NCI-H510A (cell line): ENCODE measurements around the gene PHLDA1.

Experiments used
- DNase-seq: peaks from one replicate; lab custom pipeline; 2025; lab: John Stamatoyannopoulos, UW

PHLDA1 gene

GRCh38 chr12:76031414-76032042 is at the start of gene PHLDA1:
PHLDA1 (minus strand) TSS chr12:76031776.
- peak; percentile 94 for DNase-seq

GRCh38 chr12:76080729-76081415 is 49.3 kb upstream of the PHLDA1 start:
- peak; percentile 14 for DNase-seq

- peak; percentile 14 for DNase-seq
Measured at GRCh38 chr12:76080017-76080728, 48.6 kb upstream of the PHLDA1 start.

GRCh38 chr12:76078748-76079147 is 47.2 kb upstream of the PHLDA1 start:
- DNase-seq = no peak

GRCh38 chr12:76075448-76075847 is 43.9 kb upstream of the PHLDA1 start:
- no peak for DNase-seq

GRCh38 chr12:76074701-76075336 is 43.2 kb upstream of the PHLDA1 start:
- no peak for DNase-seq

- no peak for DNase-seq
Measured at GRCh38 chr12:76073561-76073960, 42.0 kb upstream of the PHLDA1 start.

GRCh38 chr12:76072568-76072967 is 41.0 kb upstream of the PHLDA1 start:
- no peak for DNase-seq

GRCh38 chr12:76069339-76069738 is 37.8 kb upstream of the PHLDA1 start:
- DNase-seq = no peak

- no peak for DNase-seq
Measured at GRCh38 chr12:76065917-76066316, 34.3 kb upstream of the PHLDA1 start.

- no peak for DNase-seq
Measured at GRCh38 chr12:76064904-76065303, 33.3 kb upstream of the PHLDA1 start.

- no peak for DNase-seq
Measured at GRCh38 chr12:76060111-76060510, 28.5 kb upstream of the PHLDA1 start.

GRCh38 chr12:76057326-76057725 is 25.8 kb upstream of the PHLDA1 start:
- no peak for DNase-seq

GRCh38 chr12:76055393-76055792 is 23.8 kb upstream of the PHLDA1 start:
- no peak for DNase-seq

GRCh38 chr12:76049575-76050251 is 18.1 kb upstream of the PHLDA1 start:
- no peak for DNase-seq

GRCh38 chr12:76047742-76048141 is 16.2 kb upstream of the PHLDA1 start:
- DNase-seq = no peak

GRCh38 chr12:76047060-76047459 is 15.5 kb upstream of the PHLDA1 start:
- DNase-seq = no peak

GRCh38 chr12:76043377-76043776 is 11.8 kb upstream of the PHLDA1 start:
- no peak for DNase-seq

- DNase-seq = no peak
Measured at GRCh38 chr12:76042147-76042546, 10.6 kb upstream of the PHLDA1 start.

GRCh38 chr12:76041406-76041805 is 9.8 kb upstream of the PHLDA1 start:
- no peak for DNase-seq

GRCh38 chr12:76040461-76040860 is 8.9 kb upstream of the PHLDA1 start:
- DNase-seq = no peak

- DNase-seq = no peak
Measured at GRCh38 chr12:76038176-76038575, 6.6 kb upstream of the PHLDA1 start.
